Activated CD4-positive, alpha-beta T cell treated with anti-CD3 and anti-CD28 coated beads, Interleukin-2, amount 10 ng/mL, durations not matched to agents 7 days and 5 days (primary cell): Measurements from ENCODE around the gene DEDD2. TPM values are rescaled to one million over a fixed set of nuclear protein-coding genes. Genes with fewer than 3 reads are reported as not detected.
A peak's percentile ranks its signal among the peaks of the same experiment; 100 is the strongest.

Source experiments
- CTCF ChIA-PET: fragments of 350-600 bp; sonication (Branson Sonifier 250); formaldehyde crosslinking; loops from one replicate; lab custom pipeline; 2021; ENCODE audit warnings: antibody characterized with exemption; lab: Charles Lee
- POLR2A ChIA-PET: fragments of 350-600 bp; sonication (Branson Sonifier 250); formaldehyde crosslinking; loops from one replicate; lab custom pipeline; 2021; ENCODE audit warnings: antibody characterized with exemption; lab: Charles Lee
- DNase-seq: peaks from one replicate; pipeline ENCODE4 v3.0.0-alpha.2; 2020
- H3K27ac Mint-ChIP-seq: one replicate; pipeline ENCODE4 v1.8.0; 2021; ENCODE audit warnings: mild to moderate bottlenecking, moderate library complexity, mixed read lengths
- H3K27me3 Mint-ChIP-seq: one replicate; pipeline ENCODE4 v1.8.0; 2021; ENCODE audit warnings: mixed read lengths
- H3K36me3 Mint-ChIP-seq: one replicate; pipeline ENCODE4 v1.8.0; 2021; ENCODE audit warnings: low read depth, mixed read lengths
- H3K4me1 Mint-ChIP-seq: one replicate; pipeline ENCODE4 v1.8.0; 2021; ENCODE audit warnings: mixed read lengths
- H3K4me3 Mint-ChIP-seq: one replicate; pipeline ENCODE4 v1.8.0; 2021; ENCODE audit warnings: mild to moderate bottlenecking, moderate library complexity, mixed read lengths
- H3K9me3 Mint-ChIP-seq: one replicate; pipeline ENCODE4 v1.8.0; 2021; ENCODE audit warnings: mixed read lengths
- total RNA-seq, 2 experiments: library from RNA; stranded (reverse); gene quantifications; one replicate each; pipeline ENCODE4 v1.2.3, GENCODE V29; 2021

Gene DEDD2
- total RNA-seq, 2 experiments from 2014 or later, result 37.2 to 42.4 TPM

- Mint-ChIP-seq H3K27me3 (no peaks in the 10 kb centered on the region), H3K4me1 (peaks cover 41% of the 10 kb centered on the region), H3K9me3 (no peaks in the 10 kb centered on the region), H3K27ac (no peak overlapping the region), H3K36me3 (peaks cover 2% of the 10 kb centered on the region), H3K4me3 (no peak overlapping the region)
- POLR2A ChIA-PET, result interaction anchor here (0.6 to 1.4 kb wide), 3 partner anchors 9 to 45 kb away, joined by 3 to 6 read pairs (median 3); partner anchors contain the start of gene ERF
- DNase-seq, result no peak
- CTCF ChIA-PET, result interaction anchor here (0.6 to 1.9 kb wide), 4 partner anchors 12 to 50 kb away, joined by 3 to 10 read pairs (median 4); no protein-coding TSS in a partner anchor
Measured at GRCh38 chr19:42246143-42246921, 28.9 kb upstream of the DEDD2 start.

- Mint-ChIP-seq H3K36me3 (peaks cover 4% of the 10 kb centered on the region), H3K4me3 (peak overlapping the region; percentile 92), H3K9me3 (no peaks in the 10 kb centered on the region), H3K27ac (peak overlapping the region; percentile 98), H3K27me3 (no peaks in the 10 kb centered on the region), H3K4me1 (peaks cover 44% of the 10 kb centered on the region)
- POLR2A ChIA-PET, result interaction anchor here (0.6 kb wide), 1 partner anchor 44 kb away, joined by 3 read pairs; no protein-coding TSS in a partner anchor
- DNase-seq, result no peak
- CTCF ChIA-PET, result interaction anchor here (1.2 to 3.8 kb wide), 11 partner anchors 11 to 133 kb away, joined by 3 to 36 read pairs (median 4); partner anchors contain the start of gene CIC
Measured at GRCh38 chr19:42245231-42245630, 27.8 kb upstream of the DEDD2 start.

GRCh38 chr19:42244347-42245220, 27.1 kb upstream of the DEDD2 start:
- DNase-seq, result peak; percentile 96
- ChIA-PET CTCF (interaction anchor here (0.9 to 3.8 kb wide), 15 partner anchors 10 to 385 kb away, joined by 3 to 36 read pairs (median 4); partner anchors contain the start of genes CIC, POU2F2 and RPS19), POLR2A (no interaction called here)
- H3K27me3 Mint-ChIP-seq, result no peaks in the 10 kb centered on the region
- H3K4me3 Mint-ChIP-seq, result peak overlapping the region; percentile 92
- H3K27ac Mint-ChIP-seq, result peak overlapping the region; percentile 98
- H3K9me3 Mint-ChIP-seq, result no peaks in the 10 kb centered on the region
- peaks cover 9% of the 10 kb centered on the region for H3K36me3 Mint-ChIP-seq
- peaks cover 45% of the 10 kb centered on the region for H3K4me1 Mint-ChIP-seq

GRCh38 chr19:42242512-42243409, 25.3 kb upstream of the DEDD2 start, which contains the start of gene GSK3A:
GSK3A (minus strand) TSS chr19:42242602; CDS start chr19:42242465, 137 bp downstream.
- peak; percentile 97 for DNase-seq
- no peaks in the 10 kb centered on the region for H3K27me3 Mint-ChIP-seq
- H3K4me1 Mint-ChIP-seq, result peaks cover 49% of the 10 kb centered on the region

GRCh38 chr19:42242069-42242511, 24.6 kb upstream of the DEDD2 start:
- Mint-ChIP-seq H3K27ac (peak overlapping the region; percentile 86), H3K9me3 (no peaks in the 10 kb centered on the region), H3K4me1 (peaks cover 49% of the 10 kb centered on the region), H3K36me3 (peaks cover 16% of the 10 kb centered on the region), H3K4me3 (peak overlapping the region; percentile 91), H3K27me3 (no peaks in the 10 kb centered on the region)
- ChIA-PET POLR2A (interaction anchor here (1.6 kb wide), 1 partner anchor 42 kb away, joined by 4 read pairs; no protein-coding TSS in a partner anchor), CTCF (interaction anchor here (0.5 to 3.8 kb wide), 12 partner anchors 8 to 133 kb away, joined by 3 to 36 read pairs (median 6); partner anchors contain the start of genes CIC and POU2F2)
- peak; percentile 27 for DNase-seq

More at GRCh38 chr19:42242512-42243409, 25.3 kb upstream of the DEDD2 start, which contains the start of gene GSK3A:
- H3K4me3 Mint-ChIP-seq, result peak within 1 kb of the TSS; percentile 92
- no peaks in the 10 kb centered on the region for H3K9me3 Mint-ChIP-seq
- peak within 1 kb of the TSS; percentile 98 for H3K27ac Mint-ChIP-seq
- ChIA-PET POLR2A (interaction anchor here (1.6 kb wide), 1 partner anchor 42 kb away, joined by 4 read pairs; no protein-coding TSS in a partner anchor), CTCF (interaction anchor here (0.9 to 3.8 kb wide), 13 partner anchors 9 to 134 kb away, joined by 3 to 36 read pairs (median 6); partner anchors contain the start of genes CIC and POU2F2)
- H3K36me3 Mint-ChIP-seq, result peaks cover 16% of the 10 kb centered on the region

- CTCF ChIA-PET, result interaction anchor here (0.5 to 1.8 kb wide), 2 partner anchors 10 to 77 kb away, joined by 3 to 6 read pairs; no protein-coding TSS in a partner anchor
Measured at GRCh38 chr19:42241279-42241678, 23.8 kb upstream of the DEDD2 start.

GRCh38 chr19:42239544-42240220, 22.2 kb upstream of the DEDD2 start:
- H3K9me3 Mint-ChIP-seq, result no peaks in the 10 kb centered on the region
- H3K4me1 Mint-ChIP-seq, result peaks cover 44% of the 10 kb centered on the region
- ChIA-PET POLR2A (no interaction called here), CTCF (interaction anchor here (0.6 to 0.9 kb wide), 3 partner anchors 9 to 196 kb away, joined by 3 read pairs; no protein-coding TSS in a partner anchor)
- no peak overlapping the region for H3K27ac Mint-ChIP-seq
- H3K4me3 Mint-ChIP-seq, result no peak overlapping the region
- no peak for DNase-seq
- peaks cover 31% of the 10 kb centered on the region for H3K36me3 Mint-ChIP-seq
- H3K27me3 Mint-ChIP-seq, result no peaks in the 10 kb centered on the region

More at GRCh38 chr19:42241279-42241678, 23.8 kb upstream of the DEDD2 start:
- Mint-ChIP-seq H3K27ac (no peak overlapping the region), H3K4me1 (peaks cover 53% of the 10 kb centered on the region), H3K27me3 (no peaks in the 10 kb centered on the region), H3K36me3 (peaks cover 22% of the 10 kb centered on the region), H3K4me3 (peak overlapping the region; percentile 91), H3K9me3 (no peaks in the 10 kb centered on the region)
- POLR2A ChIA-PET, result no interaction called here
- DNase-seq, result no peak

GRCh38 chr19:42235181-42235580, 17.7 kb upstream of the DEDD2 start:
- H3K4me3 Mint-ChIP-seq, result no peak overlapping the region
- no peak for DNase-seq
- H3K9me3 Mint-ChIP-seq, result no peaks in the 10 kb centered on the region
- H3K4me1 Mint-ChIP-seq, result peaks cover 26% of the 10 kb centered on the region
- ChIA-PET POLR2A (no interaction called here), CTCF (interaction anchor here (0.6 to 3.1 kb wide), 8 partner anchors 7 to 1329 kb away, joined by 3 to 11 read pairs (median 4); partner anchors contain the start of gene GSK3A)
- no peak overlapping the region for H3K27ac Mint-ChIP-seq
- peaks cover 63% of the 10 kb centered on the region for H3K36me3 Mint-ChIP-seq
- H3K27me3 Mint-ChIP-seq, result no peaks in the 10 kb centered on the region

- ChIA-PET POLR2A (interaction anchor here (0.6 kb wide), 1 partner anchor 162 kb away, joined by 3 read pairs; no protein-coding TSS in a partner anchor), CTCF (interaction anchor here (1.1 to 3.1 kb wide), 5 partner anchors 8 to 45 kb away, joined by 3 to 11 read pairs (median 6); partner anchors contain the start of gene GSK3A)
- no peak for DNase-seq
- H3K4me1 Mint-ChIP-seq, result peaks cover 23% of the 10 kb centered on the region
- peak overlapping the region; percentile 46 for H3K27ac Mint-ChIP-seq
- H3K4me3 Mint-ChIP-seq, result no peak overlapping the region
- H3K36me3 Mint-ChIP-seq, result peaks cover 65% of the 10 kb centered on the region
- H3K9me3 Mint-ChIP-seq, result no peaks in the 10 kb centered on the region
- H3K27me3 Mint-ChIP-seq, result no peaks in the 10 kb centered on the region
Measured at GRCh38 chr19:42234364-42234763, 16.9 kb upstream of the DEDD2 start.

GRCh38 chr19:42233678-42234292, 16.3 kb upstream of the DEDD2 start:
- H3K4me1 Mint-ChIP-seq, result peaks cover 22% of the 10 kb centered on the region
- DNase-seq, result no peak
- no peaks in the 10 kb centered on the region for H3K27me3 Mint-ChIP-seq
- H3K4me3 Mint-ChIP-seq, result no peak overlapping the region
- H3K27ac Mint-ChIP-seq, result peak overlapping the region; percentile 41
- ChIA-PET POLR2A (no interaction called here), CTCF (interaction anchor here (0.6 to 3.1 kb wide), 5 partner anchors 9 to 46 kb away, joined by 3 to 11 read pairs (median 6); partner anchors contain the start of gene GSK3A)
- H3K36me3 Mint-ChIP-seq, result peaks cover 60% of the 10 kb centered on the region
- H3K9me3 Mint-ChIP-seq, result no peaks in the 10 kb centered on the region
